HepG2 (cell line): ENCODE measurements around the gene SLC25A44.

Source experiments
- POLR2AphosphoS5 ChIP-seq: IDR thresholded peaks from 2 replicates; pipeline ENCODE4 v1.6.1; 2012; ENCODE audit warnings: low read depth, low read length
- TCF7L2 ChIP-seq: IDR thresholded peaks from 2 replicates; pipeline ENCODE4 v1.6.1; 2011; ENCODE audit warnings: mild to moderate bottlenecking, low read depth, low read length, moderate library complexity
- TF ChIP-seq, protein P1 (sequence below): sonication (generic); formaldehyde crosslinking; IDR thresholded peaks from 2 replicates; pipeline ENCODE4 v1.4.0; 2020; ENCODE audit warnings: missing genetic modification reagents

DNA sequence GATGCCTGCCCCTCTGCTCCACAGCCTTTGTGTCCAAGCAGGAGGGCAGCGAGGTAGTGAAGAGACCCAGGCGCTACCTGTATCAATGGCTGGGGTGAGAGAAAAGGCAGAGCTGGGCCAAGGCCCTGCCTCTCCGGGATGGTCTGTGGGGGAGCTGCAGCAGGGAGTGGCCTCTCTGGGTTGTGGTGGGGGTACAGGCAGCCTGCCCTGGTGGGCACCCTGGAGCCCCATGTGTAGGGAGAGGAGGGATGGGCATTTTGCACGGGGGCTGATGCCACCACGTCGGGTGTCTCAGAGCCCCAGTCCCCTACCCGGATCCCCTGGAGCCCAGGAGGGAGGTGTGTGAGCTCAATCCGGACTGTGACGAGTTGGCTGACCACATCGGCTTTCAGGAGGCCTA lies 48.8 kb downstream of the SLC25A44 start:
- TF ChIP-seq TCF7L2, result no peak
- TF ChIP-seq, protein P1, sequence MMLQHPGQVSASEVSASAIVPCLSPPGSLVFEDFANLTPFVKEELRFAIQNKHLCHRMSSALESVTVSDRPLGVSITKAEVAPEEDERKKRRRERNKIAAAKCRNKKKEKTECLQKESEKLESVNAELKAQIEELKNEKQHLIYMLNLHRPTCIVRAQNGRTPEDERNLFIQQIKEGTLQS (CRISPR knock-in tag), result no peak
- TF ChIP-seq POLR2AphosphoS5, result no peak
